ENCODE results near the gene KCNMB2. TPM values are rescaled to one million over a fixed set of nuclear protein-coding genes. Genes with fewer than 3 reads are reported as not detected.

The KCNMB2 gene
- polyA plus RNA-seq, 3 donors = not detected

DNA sequence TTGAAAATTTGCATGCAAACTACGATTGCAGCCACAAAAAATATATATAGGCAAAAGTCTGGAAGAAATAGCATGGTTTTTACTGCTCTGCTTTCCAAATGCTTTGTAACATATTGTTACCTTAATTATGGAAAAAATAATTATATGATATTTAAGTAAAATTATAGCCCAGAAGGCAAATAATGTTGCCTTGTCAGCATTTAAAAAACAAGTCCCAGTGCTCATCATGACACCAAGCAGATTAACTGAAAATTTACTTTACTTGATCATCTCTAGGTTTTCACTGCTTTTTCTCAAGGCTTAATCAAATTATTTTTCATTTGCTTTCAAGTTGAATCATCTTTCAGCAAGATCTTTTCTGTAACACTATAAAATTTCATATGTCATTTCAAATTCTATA lies 272.5 kb downstream of the KCNMB2 start:
- Histone ChIP-seq H3K4me3 (replicated peaks in 1 of 3; ENCODE audit: low read depth in 2 of 3, low read length in 3 of 3) (no peak overlapping the region), H3K4me1 (ENCODE audit: control insufficient read depth in 1 of 2, insufficient read depth in 2 of 2, low read length in 2 of 2) (no peaks in the 10 kb centered on the region), H3K4me2 (replicated peaks; ENCODE audit: extremely low read depth, low read length, poor library complexity, severe bottlenecking) (no peak overlapping the region), H4K20me1 (ENCODE audit: insufficient read depth, low read length) (no peaks in the 10 kb centered on the region), H3K36me3 (replicated peaks in 1 of 2; ENCODE audit: control insufficient read depth in 1 of 2, insufficient read depth in 2 of 2, low read length in 2 of 2) (no peaks in the 10 kb centered on the region), H3K9ac (ENCODE audit: insufficient read depth, low read length, poor library complexity, severe bottlenecking) (no peak overlapping the region), H3K27me3 (ENCODE audit: control insufficient read depth in 2 of 2, insufficient read depth in 2 of 2, low read length in 2 of 2) (no peaks in the 10 kb centered on the region), H3K9me3 (replicated peaks in 1 of 2; ENCODE audit: control insufficient read depth in 1 of 2, insufficient read depth in 1 of 2, low read length in 2 of 2) (no peaks in the 10 kb centered on the region), H2AFZ (ENCODE audit: insufficient read depth, low read depth, low read length, poor library complexity, severe bottlenecking) (no peak overlapping the region), H3K79me2 (ENCODE audit: insufficient read depth, low read length) (no peaks in the 10 kb centered on the region), H3K27ac (ENCODE audit: low read depth in 1 of 2, low read length in 2 of 2) (no peak overlapping the region)
- intact Hi-C loops (cut with micrococcal nuclease) = no loop called here
- Mint-ChIP-seq H3K27ac (no peak overlapping the region), H3K4me3 (no peak overlapping the region), H3K36me3 (no peaks in the 10 kb centered on the region), H3K4me1 (no peaks in the 10 kb centered on the region), H3K9me3 (peaks cover 0 to under 1% (median 0%) of the 10 kb centered on the region in 7 donors), H3K27me3 (ENCODE audit: low read depth in 3 of 3) (no peaks in the 10 kb centered on the region)
- no peak for DNase-seq
- WGBS (ENCODE audit: insufficient coverage) = no CpG with 5 or more reads among the region's 1 CpG
- TF ChIP-seq, protein P1, sequence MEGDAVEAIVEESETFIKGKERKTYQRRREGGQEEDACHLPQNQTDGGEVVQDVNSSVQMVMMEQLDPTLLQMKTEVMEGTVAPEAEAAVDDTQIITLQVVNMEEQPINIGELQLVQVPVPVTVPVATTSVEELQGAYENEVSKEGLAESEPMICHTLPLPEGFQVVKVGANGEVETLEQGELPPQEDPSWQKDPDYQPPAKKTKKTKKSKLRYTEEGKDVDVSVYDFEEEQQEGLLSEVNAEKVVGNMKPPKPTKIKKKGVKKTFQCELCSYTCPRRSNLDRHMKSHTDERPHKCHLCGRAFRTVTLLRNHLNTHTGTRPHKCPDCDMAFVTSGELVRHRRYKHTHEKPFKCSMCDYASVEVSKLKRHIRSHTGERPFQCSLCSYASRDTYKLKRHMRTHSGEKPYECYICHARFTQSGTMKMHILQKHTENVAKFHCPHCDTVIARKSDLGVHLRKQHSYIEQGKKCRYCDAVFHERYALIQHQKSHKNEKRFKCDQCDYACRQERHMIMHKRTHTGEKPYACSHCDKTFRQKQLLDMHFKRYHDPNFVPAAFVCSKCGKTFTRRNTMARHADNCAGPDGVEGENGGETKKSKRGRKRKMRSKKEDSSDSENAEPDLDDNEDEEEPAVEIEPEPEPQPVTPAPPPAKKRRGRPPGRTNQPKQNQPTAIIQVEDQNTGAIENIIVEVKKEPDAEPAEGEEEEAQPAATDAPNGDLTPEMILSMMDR (IDR thresholded peaks at IDR 0.05) = no peak

DNA sequence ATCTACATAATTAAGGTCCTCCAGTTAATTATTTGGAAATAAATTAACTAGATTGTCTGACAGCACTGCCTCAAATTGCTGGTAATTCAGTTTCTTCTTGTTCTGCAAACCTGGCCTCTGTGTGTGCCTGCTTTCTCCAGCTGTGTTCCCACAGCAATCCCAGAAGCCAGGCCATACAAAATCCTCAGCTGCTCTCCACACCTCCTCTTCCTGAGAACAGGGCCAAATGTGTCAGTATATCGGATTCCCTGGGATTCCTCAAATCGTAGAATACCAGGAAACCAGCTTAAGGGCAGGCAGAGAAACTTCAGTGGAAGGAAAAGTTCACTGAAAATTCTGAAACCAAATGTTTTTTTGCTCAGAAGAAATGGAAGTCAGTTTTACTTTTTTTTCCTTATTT lies 273.9 kb downstream of the KCNMB2 start:
- Histone ChIP-seq H3K36me3 (replicated peaks in 1 of 2; ENCODE audit: control insufficient read depth in 1 of 2, insufficient read depth in 2 of 2, low read length in 2 of 2) (no peaks in the 10 kb centered on the region), H3K4me3 (replicated peaks in 1 of 3; ENCODE audit: low read depth in 2 of 3, low read length in 3 of 3) (no peak overlapping the region), H2AFZ (ENCODE audit: insufficient read depth, low read depth, low read length, poor library complexity, severe bottlenecking) (no peak overlapping the region), H3K9me3 (replicated peaks in 1 of 2; ENCODE audit: control insufficient read depth in 1 of 2, insufficient read depth in 1 of 2, low read length in 2 of 2) (no peaks in the 10 kb centered on the region), H3K79me2 (ENCODE audit: insufficient read depth, low read length) (no peaks in the 10 kb centered on the region), H3K27ac (ENCODE audit: low read depth in 1 of 2, low read length in 2 of 2) (no peak overlapping the region), H3K27me3 (ENCODE audit: control insufficient read depth in 2 of 2, insufficient read depth in 2 of 2, low read length in 2 of 2) (no peaks in the 10 kb centered on the region), H3K4me2 (replicated peaks; ENCODE audit: extremely low read depth, low read length, poor library complexity, severe bottlenecking) (no peak overlapping the region), H4K20me1 (ENCODE audit: insufficient read depth, low read length) (no peaks in the 10 kb centered on the region), H3K9ac (ENCODE audit: insufficient read depth, low read length, poor library complexity, severe bottlenecking) (no peak overlapping the region), H3K4me1 (ENCODE audit: control insufficient read depth in 1 of 2, insufficient read depth in 2 of 2, low read length in 2 of 2) (no peaks in the 10 kb centered on the region)
- no peak overlapping the region for H3K27ac Mint-ChIP-seq
- no peaks in the 10 kb centered on the region for H3K27me3 Mint-ChIP-seq (ENCODE audit: low read depth in 3 of 3)
- H3K36me3 Mint-ChIP-seq = no peaks in the 10 kb centered on the region
- peaks cover 0 to 4% (median 0%) of the 10 kb centered on the region in 7 donors for H3K9me3 Mint-ChIP-seq
- intact Hi-C loops (cut with micrococcal nuclease) = no loop called here
- H3K4me3 Mint-ChIP-seq = no peak overlapping the region
- WGBS (ENCODE audit: insufficient coverage) = no CpG with 5 or more reads among the region's 2 CpGs
- TF ChIP-seq, protein P1 (IDR thresholded peaks at IDR 0.05) = no peak
- no peak for DNase-seq
- H3K4me1 Mint-ChIP-seq = no peaks in the 10 kb centered on the region
